Endothelial cell of umbilical vein (primary cell): ENCODE measurements around the gene PTP4A1. TPM values are rescaled to one million over a fixed set of nuclear protein-coding genes. Genes with fewer than 3 reads are reported as not detected.

Experiments used
- BruUV-seq: library from RNA; stranded (reverse); fragments of 400-500 nt; replicated peaks from 2 replicates; lab custom pipeline; 2021; lab: Mats Ljungman, UMichigan
- CTCF ChIA-PET: fragments of 300-600, 350-600 bp; sonication (Branson Sonifier 250); formaldehyde crosslinking; loops from one replicate; lab custom pipeline; 2021; ENCODE audit warnings: antibody characterized with exemption, inconsistent platforms; lab: Charles Lee
- POLR2A ChIA-PET: fragments of 300-600, 350-600 bp; sonication (Branson Sonifier 250); formaldehyde crosslinking; loops from one replicate; lab custom pipeline; 2021; ENCODE audit warnings: antibody characterized with exemption, inconsistent platforms; lab: Charles Lee
- DNase-seq: peaks from one replicate; pipeline ENCODE4 v3.0.0-alpha.2; 2011; ENCODE audit warnings: low read depth, low spot score
- FAIRE-seq: peaks from 2 replicates; lab custom pipeline; 2011; peaks lifted over from hg19 to GRCh38; lab: Jason Lieb, UNC
- H2AFZ ChIP-seq: 2 replicates; pipeline ENCODE4 v1.6.0; 2012; ENCODE audit warnings: low read depth, low read length, control low read depth, inconsistent platforms
- H3K27ac ChIP-seq: 2 replicates; pipeline ENCODE4 v1.5.1; 2011; ENCODE audit warnings: low read depth, mild to moderate bottlenecking, control low read depth, low read length, moderate library complexity; ENCODE audit not compliant: insufficient read depth
- H3K27me3 ChIP-seq, 2 experiments: 2 replicates each; pipeline versions ENCODE4 v1.6.0 to v1.6.1; 2011; ENCODE audit warnings: low read length in 2 of 2, mixed read lengths in 1 of 2; ENCODE audit not compliant: control insufficient read depth in 2 of 2, insufficient read depth in 2 of 2
- H3K36me3 ChIP-seq, 2 experiments: 2 replicates in 1 of 2; 3 replicates in 1 of 2; pipeline ENCODE4 v1.5.1; 2011; ENCODE audit warnings: low read length in 2 of 2, mild to moderate bottlenecking in 1 of 2, moderate library complexity in 1 of 2; ENCODE audit not compliant: control insufficient read depth in 2 of 2, insufficient read depth in 2 of 2; ENCODE audit errors: extremely low read depth in 1 of 2
- H3K4me1 ChIP-seq: 3 replicates; pipeline ENCODE4 v1.5.1; 2011; ENCODE audit warnings: mild to moderate bottlenecking, low read length; ENCODE audit not compliant: control insufficient read depth, insufficient read depth; ENCODE audit errors: extremely low read depth
- H3K4me2 ChIP-seq: 2 replicates; pipeline ENCODE4 v1.6.1; 2011; ENCODE audit warnings: low read length, control low read depth, mixed read lengths; ENCODE audit not compliant: insufficient read depth
- H3K4me3 ChIP-seq, 3 experiments: fragments of 200-600 bp in 1 of 3; sonication (generic), shearing (Covaris generic) in 1 of 3; replicated peaks in 1 of 3; 2 replicates each; pipeline ENCODE4 v1.5.1; 2011 to 2016; ENCODE audit warnings: control low read depth in 3 of 3, low read length in 3 of 3, mild to moderate bottlenecking in 2 of 3, inconsistent platforms in 1 of 3, low read depth in 1 of 3, moderate library complexity in 1 of 3; ENCODE audit not compliant: insufficient read depth in 1 of 3
- H3K79me2 ChIP-seq: 2 replicates; pipeline ENCODE4 v1.6.0; 2012; ENCODE audit warnings: low read length, inconsistent platforms; ENCODE audit not compliant: control insufficient read depth, insufficient read depth
- H3K9ac ChIP-seq: replicated peaks from 2 replicates; pipeline ENCODE3; 2011; ENCODE audit warnings: low read length, control low read depth; ENCODE audit not compliant: insufficient read depth; ENCODE audit errors: extremely low read depth
- H3K9me1 ChIP-seq: replicated peaks from 3 replicates; pipeline ENCODE4 v1.6.0; 2011; ENCODE audit warnings: mild to moderate bottlenecking, low read length; ENCODE audit not compliant: control insufficient read depth, insufficient read depth; ENCODE audit errors: extremely low read depth
- H3K9me3 ChIP-seq: replicated peaks from 2 replicates; pipeline ENCODE4 v1.5.1; 2012; ENCODE audit warnings: low read length, inconsistent platforms; ENCODE audit not compliant: control insufficient read depth, insufficient read depth
- H4K20me1 ChIP-seq: replicated peaks from 2 replicates; pipeline ENCODE3; 2011; ENCODE audit warnings: mild to moderate bottlenecking, low read length; ENCODE audit not compliant: control insufficient read depth, insufficient read depth; ENCODE audit errors: extremely low read depth
- CTCF ChIP-seq, 2 donors: IDR thresholded peaks; 1 replicate in 1 of 2; 2 replicates in 1 of 2; pipeline ENCODE4 v1.5.1; 2011; ENCODE audit warnings: low read length in 2 of 2, mild to moderate bottlenecking in 2 of 2, moderate library complexity in 2 of 2, control low read depth in 1 of 2, inconsistent platforms in 1 of 2, low read depth in 1 of 2; ENCODE audit not compliant: insufficient read depth in 1 of 2; ENCODE audit errors: extremely low read depth in 1 of 2
- EZH2 ChIP-seq: IDR thresholded peaks from 2 replicates; pipeline ENCODE4 v1.6.1; 2012; ENCODE audit warnings: borderline replicate concordance, low read depth, mild to moderate bottlenecking, moderate library complexity, low read length, inconsistent platforms; ENCODE audit not compliant: severe bottlenecking
- FOS ChIP-seq: IDR thresholded peaks from 2 replicates; pipeline ENCODE4 v1.6.1; 2011; ENCODE audit warnings: mild to moderate bottlenecking, low read length, moderate library complexity, borderline replicate concordance; ENCODE audit not compliant: insufficient read depth
- GATA2 ChIP-seq: IDR thresholded peaks from 2 replicates; pipeline ENCODE4 v1.7.0; 2011; ENCODE audit warnings: low read depth, mild to moderate bottlenecking, moderate library complexity, mixed read lengths, low read length; ENCODE audit not compliant: insufficient read length, insufficient read depth
- JUN ChIP-seq: IDR thresholded peaks from 2 replicates; pipeline ENCODE4 v1.6.1; 2011; ENCODE audit warnings: borderline replicate concordance, low read depth; ENCODE audit not compliant: insufficient read length, insufficient read depth
- MAX ChIP-seq: IDR thresholded peaks from 2 replicates; pipeline ENCODE4 v1.6.1; 2011; ENCODE audit not compliant: insufficient read depth, insufficient read length
- MYC ChIP-seq: IDR thresholded peaks from one replicate; pipeline ENCODE4 v1.6.1; 2011; ENCODE audit warnings: mild to moderate bottlenecking, low read depth, low read length
- POLR2A ChIP-seq: IDR thresholded peaks from 2 replicates; pipeline ENCODE4 v1.6.1; 2012; ENCODE audit warnings: low read depth, mild to moderate bottlenecking, control low read depth, low read length
- POLR2AphosphoS5 ChIP-seq: IDR thresholded peaks from 2 replicates; pipeline ENCODE4 v1.6.1; 2012; ENCODE audit warnings: low read depth, mild to moderate bottlenecking, control low read depth, low read length, moderate library complexity; ENCODE audit not compliant: insufficient read depth
- dilution Hi-C: fragments of 300-500 bp; cut with MboI; formaldehyde crosslinking; loops from one replicate; pipeline ENCODE4 v1.15.0; 2019; ENCODE audit warnings: low sequenced_read_pairs; ENCODE audit not compliant: extremely low pct_ligation_motif_present
- intact Hi-C: fragments of 100-400 bp; cut with micrococcal nuclease; formaldehyde crosslinking; loops from one replicate; pipeline ENCODE4 v1.10.0; 2022
- polyA plus RNA-seq, 4 experiments: library from polyadenylated mRNA; depleted of rRNA in 3 of 4; stranded (reverse) in 3 of 4; unstranded in 1 of 4; fragments of >200 nt; gene quantifications; 2 replicates each; pipeline versions ENCODE4 v1.2.1 to v1.2.3, GENCODE V29; 2011 to 2012; ENCODE audit warnings: missing spikeins in 1 of 4
- total RNA-seq: library from RNA; stranded (reverse); gene quantifications from 2 replicates; pipeline ENCODE4 v1.2.3, GENCODE V29; 2021

PTP4A1 gene
- total and polyA plus RNA-seq, 2 donors (not counting 3 experiments of a cell fraction or from before 2014, with no cell fraction given): 10.8 to 58.4 TPM

- H2AFZ ChIP-seq: no peak overlapping the region
- no peak overlapping the region for H3K27ac ChIP-seq
- H3K9me3 ChIP-seq: no peaks in the 10 kb centered on the region
- H4K20me1 ChIP-seq: no peaks in the 10 kb centered on the region
- no peak overlapping the region for H3K9ac ChIP-seq
- FAIRE-seq (no peak), DNase-seq (no peak)
- H3K36me3 ChIP-seq: no peaks in the 10 kb centered on the region
- no peaks in the 10 kb centered on the region for H3K4me1 ChIP-seq
- intact Hi-C loops (no loop called here), dilution Hi-C loops (no loop called here)
- no peak overlapping the region for H3K4me2 ChIP-seq
- ChIA-PET CTCF (no interaction called here), POLR2A (no interaction called here)
- no TSS peak for BruUV-seq
- H3K27me3 ChIP-seq: no peaks in the 10 kb centered on the region
- TF ChIP-seq MAX: no peak
- TF ChIP-seq EZH2: no peak
- no peak for TF ChIP-seq JUN
- no peak for TF ChIP-seq MYC
- TF ChIP-seq GATA2: no peak
- no peak for TF ChIP-seq CTCF (IDR thresholded peaks at IDR 0.05; ENCODE audit: extremely low read depth in 1 of 2, insufficient read depth in 1 of 2, low read depth in 1 of 2, low read length in 2 of 2)
- no peak for TF ChIP-seq POLR2AphosphoS5
- TF ChIP-seq POLR2A: no peak
- TF ChIP-seq FOS: no peak
- no peaks in the 10 kb centered on the region for H3K9me1 ChIP-seq
- no peak overlapping the region for H3K4me3 ChIP-seq
- no peaks in the 10 kb centered on the region for H3K79me2 ChIP-seq
These were observed 26.0 kb upstream of the PTP4A1 start for GRCh38 chr6:63546236-63546635.
